ENCODE data around the gene FRAT2. TPM values are rescaled to one million over a fixed set of nuclear protein-coding genes. Genes with fewer than 3 reads are reported as not detected.

The FRAT2 gene
- total and polyA plus RNA-seq, 10 of the 15 experiments (the other 5 are each of a cell fraction or from before 2014, with no cell fraction given) = 0.69 to 5.9 (median 3.8) TPM

- SMC1A ChIA-PET (ENCODE audit: uncharacterized antibody, unreplicated experiment) = interaction anchor here (1.2 kb wide), 1 partner anchor 18 kb away, joined by 3 read pairs; no protein-coding TSS in a partner anchor
- Histone ChIP-seq H3K4me3 (no peak overlapping the region), H3K79me2 (ENCODE audit: control insufficient read depth, insufficient read depth, low read length) (no peaks in the 10 kb centered on the region), H3K9me3 (replicated peaks; ENCODE audit: control insufficient read depth, insufficient read depth, low read length) (no peaks in the 10 kb centered on the region), H3K4me2 (ENCODE audit: control insufficient read depth, insufficient read depth) (no peak overlapping the region), H4K20me1 (ENCODE audit: control insufficient read depth, insufficient read depth) (no peaks in the 10 kb centered on the region), H2AFZ (ENCODE audit: control insufficient read depth, low read depth, low read length) (no peak overlapping the region), H3K4me1 (ENCODE audit: control insufficient read depth, insufficient read depth, low read length) (peaks cover 3% of the 10 kb centered on the region), H3K27me3 (replicated peaks in 1 of 2; ENCODE audit: control insufficient read depth in 2 of 2, insufficient read depth in 2 of 2, low read length in 1 of 2) (no peaks in the 10 kb centered on the region; a peak in 1 of 4 replicates), H3K36me3 (ENCODE audit: control insufficient read depth in 2 of 2, insufficient read depth in 2 of 2, low read length in 1 of 2) (no peaks in the 10 kb centered on the region), H3K27ac (ENCODE audit: control insufficient read depth, insufficient read depth) (no peak overlapping the region), H3K9ac (ENCODE audit: control insufficient read depth, insufficient read depth, low read length) (no peak overlapping the region)
- WGBS (ENCODE audit: insufficient coverage, insufficient replicate concordance, low lambda C conversion rate, missing lambda C conversion rate) = 41% methylated on average over 4 of the region's 4 CpGs
- FAIRE-seq (no peak), ATAC-seq (no peak), DNase-seq (ENCODE audit: low read depth, low spot score) (no peak)
- no TSS peak for BruUV-seq (replicated peaks)
- intact Hi-C loops (cut with micrococcal nuclease; ENCODE audit: unreplicated experiment) = no loop called here
- RAD21 ChIA-PET (ENCODE audit: unreplicated experiment) = no interaction called here
- TF ChIP-seq IRF5 (IDR thresholded peaks at IDR 0.05; ENCODE audit: borderline replicate concordance) (no peak), BCLAF1 (IDR thresholded peaks at IDR 0.05) (no peak), USF2 (IDR thresholded peaks at IDR 0.05; ENCODE audit: borderline replicate concordance, low read depth, low read length) (no peak), SUPT20H (IDR thresholded peaks at IDR 0.05; ENCODE audit: borderline replicate concordance, control insufficient read depth, low read depth, low read length) (no peak), KLF5 (IDR thresholded peaks at IDR 0.05; ENCODE audit: partially characterized antibody) (no peak), NFIC (IDR thresholded peaks at IDR 0.05; ENCODE audit: low read depth, low read length) (no peak), EZH2 (IDR thresholded peaks at IDR 0.05; ENCODE audit: borderline replicate concordance, control insufficient read depth, low read depth, low read length) (no peak)
- in situ Hi-C loops (cut with MboI) = no loop called here
- CTCF ChIA-PET = interaction anchor here (1.5 kb wide), 1 partner anchor 36 kb away, joined by 4 read pairs; no protein-coding TSS in a partner anchor
- POLR2A ChIA-PET = interaction anchor here (0.6 kb wide), 2 partner anchors 12 to 30 kb away, joined by 4 to 5 read pairs; no protein-coding TSS in a partner anchor
Observed at GRCh38 chr10:97314671-97315070, 19.9 kb downstream of the FRAT2 start.
